Caco-2 (cell line): ENCODE results near the gene PLEKHA6. TPM values are rescaled to one million over a fixed set of nuclear protein-coding genes. Genes with fewer than 3 reads are reported as not detected.

Experiments used
- BruUV-seq: library from RNA; stranded (reverse); fragments of 400-500 nt; replicated peaks from 2 replicates; lab custom pipeline; 2021; lab: Mats Ljungman, UMichigan
- CTCF ChIA-PET: fragments of 300-600 bp; sonication (Branson Sonifier 250); formaldehyde crosslinking; loops from one replicate; lab custom pipeline; 2022; ENCODE audit warnings: antibody characterized with exemption; lab: Charles Lee
- POLR2A ChIA-PET: fragments of 300-600 bp; sonication (Branson Sonifier 250); formaldehyde crosslinking; loops from one replicate; lab custom pipeline; 2022; ENCODE audit warnings: antibody characterized with exemption; lab: Charles Lee
- DNase-seq, 2 experiments: peaks; one replicate each; pipeline versions ENCODE4 v3.0.0 to v3.0.0-alpha.2; 2020 to 2022
- H3K27me3 ChIP-seq: replicated peaks from 2 replicates; pipeline ENCODE4 v1.6.0; 2011; ENCODE audit warnings: low read length; ENCODE audit not compliant: control insufficient read depth, insufficient read depth
- H3K36me3 ChIP-seq: 2 replicates; pipeline ENCODE4 v1.5.1; 2011; ENCODE audit warnings: low read length; ENCODE audit not compliant: control insufficient read depth, insufficient read depth
- H3K4me1 ChIP-seq: fragments of 250-450 bp; sonication (Bioruptor Pico); 2 replicates; pipeline ENCODE4 v1.5.1; 2020; ENCODE audit warnings: mild to moderate bottlenecking
- H3K4me3 ChIP-seq: 2 replicates; pipeline ENCODE4 v1.5.1; 2011; ENCODE audit warnings: low read depth, mild to moderate bottlenecking, control low read depth, low read length
- H3K9me3 ChIP-seq: fragments of 250-450 bp; sonication (Bioruptor Pico); 2 replicates; pipeline ENCODE4 v1.5.1; 2020; ENCODE audit warnings: mild to moderate bottlenecking, moderate library complexity
- H3K27ac Mint-ChIP-seq: one replicate; pipeline ENCODE4 v1.8.0; 2022; ENCODE audit warnings: mixed read lengths; ENCODE audit not compliant: unreplicated experiment
- H3K27me3 Mint-ChIP-seq: one replicate; pipeline ENCODE4 v1.8.0; 2022; ENCODE audit warnings: mixed read lengths; ENCODE audit not compliant: insufficient read depth, unreplicated experiment
- H3K36me3 Mint-ChIP-seq: one replicate; pipeline ENCODE4 v1.8.0; 2022; ENCODE audit warnings: mild to moderate bottlenecking, mixed read lengths; ENCODE audit not compliant: insufficient read depth, unreplicated experiment
- H3K4me1 Mint-ChIP-seq: one replicate; pipeline ENCODE4 v1.8.0; 2022; ENCODE audit warnings: low read depth, mixed read lengths; ENCODE audit not compliant: unreplicated experiment
- H3K4me3 Mint-ChIP-seq: one replicate; pipeline ENCODE4 v1.8.0; 2022; ENCODE audit warnings: mild to moderate bottlenecking, moderate library complexity, mixed read lengths; ENCODE audit not compliant: unreplicated experiment
- H3K9me3 Mint-ChIP-seq: one replicate; pipeline ENCODE4 v1.8.0; 2022; ENCODE audit warnings: mixed read lengths; ENCODE audit not compliant: unreplicated experiment
- CTCF ChIP-seq, 2 experiments: fragments of 200-600 bp in 1 of 2; IDR thresholded peaks; 1 replicate in 1 of 2; 2 replicates in 1 of 2; pipeline versions ENCODE4 v1.5.1 to v1.8.0; 2011 to 2022; ENCODE audit warnings: antibody characterized with exemption in 1 of 2, control low read depth in 1 of 2, inconsistent platforms in 1 of 2, low read depth in 1 of 2, low read length in 1 of 2, mild to moderate bottlenecking in 1 of 2, moderate library complexity in 1 of 2; ENCODE audit not compliant: insufficient read depth in 1 of 2, severe bottlenecking in 1 of 2, unreplicated experiment in 1 of 2
- intact Hi-C: fragments of 100-400 bp; cut with micrococcal nuclease; formaldehyde crosslinking; loops from one replicate; pipeline ENCODE4 v1.10.0; 2022; ENCODE audit not compliant: unreplicated experiment
- total RNA-seq: library from RNA; stranded (reverse); gene quantifications from 2 replicates; pipeline ENCODE4 v1.2.3, GENCODE V29; 2022

The PLEKHA6 gene
- total RNA-seq, 1 experiment from 2014 or later = 18.8 TPM

GRCh38 chr1:204248954-204249353 is 110.8 kb downstream of the PLEKHA6 start:
- Mint-ChIP-seq H3K27me3 (no peaks in the 10 kb centered on the region), H3K36me3 (no peaks in the 10 kb centered on the region), H3K27ac (no peak overlapping the region), H3K4me1 (no peaks in the 10 kb centered on the region), H3K4me3 (no peak overlapping the region), H3K9me3 (no peaks in the 10 kb centered on the region)
- Histone ChIP-seq H3K4me1 (peaks cover 2% of the 10 kb centered on the region; the same call in 1 of the 2 replicates), H3K36me3 (no peaks in the 10 kb centered on the region; the same call in none of the 2 replicates), H3K9me3 (no peaks in the 10 kb centered on the region), H3K27me3 (no peaks in the 10 kb centered on the region), H3K4me3 (no peak overlapping the region)
- no TSS peak for BruUV-seq
- intact Hi-C loops = no loop called here
- DNase-seq = no peak
- POLR2A ChIA-PET = no interaction called here
- TF ChIP-seq CTCF (IDR thresholded peaks at IDR 0.05; ENCODE audit: insufficient read depth in 1 of 2, low read depth in 1 of 2, low read length in 1 of 2, severe bottlenecking in 1 of 2, unreplicated experiment in 1 of 2) = no peak
- CTCF ChIA-PET = interaction anchor here (1.0 to 1.5 kb wide), 2 partner anchors 10 to 35 kb away, joined by 4 to 8 read pairs; partner anchors contain the start of gene GOLT1A

GRCh38 chr1:204246876-204247275 is 112.9 kb downstream of the PLEKHA6 start:
- H3K27me3 Mint-ChIP-seq = no peaks in the 10 kb centered on the region

DNA sequence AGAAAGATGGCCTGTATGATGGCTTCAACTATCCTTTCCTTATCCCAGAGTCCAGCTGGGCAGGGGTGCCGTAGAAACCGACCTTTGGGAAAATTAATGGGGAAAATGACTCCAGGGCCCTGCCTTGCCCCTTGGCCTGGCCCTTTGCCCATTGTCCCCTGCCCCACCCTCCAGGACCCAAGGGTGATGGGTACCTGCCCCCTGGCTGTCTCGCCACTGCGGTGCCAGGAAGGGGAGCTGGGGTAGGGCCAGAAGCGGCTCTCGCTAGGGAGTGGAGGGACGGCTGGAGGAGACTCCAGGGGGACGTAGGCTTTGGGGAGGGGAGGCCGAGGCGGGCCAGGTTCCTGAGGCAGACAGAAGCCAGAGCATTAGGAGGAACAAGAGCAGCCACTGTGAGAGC is 116.8 kb downstream of the PLEKHA6 start:
- H3K4me1 ChIP-seq = no peaks in the 10 kb centered on the region
- no peak for TF ChIP-seq CTCF (IDR thresholded peaks at IDR 0.05; ENCODE audit: insufficient read depth in 1 of 2, low read depth in 1 of 2, low read length in 1 of 2, severe bottlenecking in 1 of 2, unreplicated experiment in 1 of 2)
- no peaks in the 10 kb centered on the region for H3K27me3 Mint-ChIP-seq
- intact Hi-C loops = no loop called here
- no peaks in the 10 kb centered on the region for H3K9me3 Mint-ChIP-seq
- H3K4me1 Mint-ChIP-seq = no peaks in the 10 kb centered on the region
- no peak overlapping the region for H3K4me3 ChIP-seq
- no TSS peak for BruUV-seq
- no peak overlapping the region for H3K4me3 Mint-ChIP-seq
- no peak overlapping the region for H3K27ac Mint-ChIP-seq
- no peaks in the 10 kb centered on the region for H3K27me3 ChIP-seq
- ChIA-PET CTCF (no interaction called here), POLR2A (no interaction called here)
- no peaks in the 10 kb centered on the region for H3K9me3 ChIP-seq
- H3K36me3 Mint-ChIP-seq = no peaks in the 10 kb centered on the region
- H3K36me3 ChIP-seq = no peaks in the 10 kb centered on the region; the same call in none of the 2 replicates
- DNase-seq = no peak

More at GRCh38 chr1:204246876-204247275, 112.9 kb downstream of the PLEKHA6 start:
- BruUV-seq = no TSS peak
- H3K4me1 ChIP-seq = no peaks in the 10 kb centered on the region
- no peak overlapping the region for H3K4me3 ChIP-seq
- H3K9me3 ChIP-seq = no peaks in the 10 kb centered on the region
- CTCF ChIA-PET = interaction anchor here (1.4 kb wide), 1 partner anchor 33 kb away, joined by 6 read pairs; the partner anchor contains the start of gene GOLT1A
- Mint-ChIP-seq H3K9me3 (no peaks in the 10 kb centered on the region), H3K4me3 (no peak overlapping the region), H3K27ac (no peak overlapping the region), H3K4me1 (no peaks in the 10 kb centered on the region), H3K36me3 (no peaks in the 10 kb centered on the region)
- no peak for TF ChIP-seq CTCF (IDR thresholded peaks at IDR 0.05; ENCODE audit: insufficient read depth in 1 of 2, low read depth in 1 of 2, low read length in 1 of 2, severe bottlenecking in 1 of 2, unreplicated experiment in 1 of 2)
- no peaks in the 10 kb centered on the region; the same call in none of the 2 replicates for H3K36me3 ChIP-seq
- POLR2A ChIA-PET = no interaction called here
- intact Hi-C loops = no loop called here
- no peak for DNase-seq
- H3K27me3 ChIP-seq = no peaks in the 10 kb centered on the region
